Embryonic facial prominence (tissue), 1 donor: ENCODE results near the gene TPPP.

Source experiments
- DNase-seq: peaks from one replicate; pipeline ENCODE4 v3.0.0-alpha.2; 2016; ENCODE audit errors: extremely low spot score

TPPP gene

GRCh38 chr5:624951-625230 is 68.3 kb downstream of the TPPP start:
- no peak for DNase-seq

GRCh38 chr5:624118-624950 is 68.8 kb downstream of the TPPP start:
- DNase-seq: no peak

GRCh38 chr5:623531-623930 is 69.6 kb downstream of the TPPP start:
- no peak for DNase-seq

GRCh38 chr5:622946-623522 is 70.1 kb downstream of the TPPP start:
- no peak for DNase-seq

GRCh38 chr5:622359-622758 is 70.8 kb downstream of the TPPP start:
- DNase-seq: no peak

- DNase-seq: no peak
These were observed 71.8 kb downstream of the TPPP start for GRCh38 chr5:621341-621761.

- no peak for DNase-seq
These were observed 72.5 kb downstream of the TPPP start for GRCh38 chr5:620586-621180.

- no peak for DNase-seq
These were observed 73.0 kb downstream of the TPPP start for GRCh38 chr5:620152-620551.

GRCh38 chr5:619444-619843 is 73.7 kb downstream of the TPPP start:
- no peak for DNase-seq

- DNase-seq: no peak
These were observed 74.7 kb downstream of the TPPP start for GRCh38 chr5:618450-618849.

- DNase-seq: no peak
These were observed 75.3 kb downstream of the TPPP start for GRCh38 chr5:617896-618295.

- DNase-seq: no peak
These were observed 76.6 kb downstream of the TPPP start for GRCh38 chr5:616484-617039.

- no peak for DNase-seq
These were observed 80.4 kb downstream of the TPPP start for GRCh38 chr5:612498-613424.

GRCh38 chr5:611731-612486 is 81.2 kb downstream of the TPPP start, which contains the start of gene CEP72:
Gene CEP72 (plus strand): TSS chr5:612340. CDS start chr5:612362, 22 bp downstream.
- DNase-seq: peak; percentile 75

GRCh38 chr5:610744-611730 is 82.1 kb downstream of the TPPP start:
- DNase-seq: no peak

GRCh38 chr5:610011-610743 is 83.0 kb downstream of the TPPP start:
- DNase-seq: no peak
